ENCODE data around the gene KCNJ13.

The KCNJ13 gene

GRCh38 chr2:232781765-232782164, 5.4 kb upstream of the KCNJ13 start:
- Histone ChIP-seq H3K36me3 (replicated peaks; ENCODE audit: low read depth, low read length) (peaks cover 20% of the 10 kb centered on the region), H4K20me1 (ENCODE audit: insufficient read depth, low read length) (no peaks in the 10 kb centered on the region), H3K79me2 (ENCODE audit: low read length) (no peaks in the 10 kb centered on the region), H3K27ac (ENCODE audit: low read length) (peak overlapping the region; percentile 24; the same call in 1 of the 2 replicates), H3K9ac (ENCODE audit: low read length) (no peak overlapping the region), H3K4me2 (ENCODE audit: low read length) (peak overlapping the region; percentile 61), H3K4me3 (ENCODE audit: low read length) (no peak overlapping the region), H3K4me1 (ENCODE audit: low read length) (peaks cover 30% of the 10 kb centered on the region), H3K27me3 (ENCODE audit: low read depth, low read length) (no peaks in the 10 kb centered on the region), H3K9me3 (ENCODE audit: insufficient read depth, low read length) (no peaks in the 10 kb centered on the region), H2AFZ (ENCODE audit: low read depth, low read length) (no peak overlapping the region)
- no peak for TF ChIP-seq CTCF (IDR thresholded peaks at IDR 0.05; ENCODE audit: low read depth, low read length)
- TF ChIP-seq EZH2phosphoT487 (IDR thresholded peaks at IDR 0.05; ENCODE audit: low read depth), result no peak

- no peak for TF ChIP-seq CTCF (IDR thresholded peaks at IDR 0.05; ENCODE audit: low read depth, low read length)
- no peak overlapping the region for H2AFZ ChIP-seq (ENCODE audit: low read depth, low read length)
- H3K79me2 ChIP-seq (ENCODE audit: low read length), result no peaks in the 10 kb centered on the region
- no peak overlapping the region for H3K4me2 ChIP-seq (ENCODE audit: low read length)
- no peak overlapping the region for H3K9ac ChIP-seq (ENCODE audit: low read length)
- H3K9me3 ChIP-seq (ENCODE audit: insufficient read depth, low read length), result no peaks in the 10 kb centered on the region
- peaks cover 13% of the 10 kb centered on the region for H3K36me3 ChIP-seq (replicated peaks; ENCODE audit: low read depth, low read length)
- H4K20me1 ChIP-seq (ENCODE audit: insufficient read depth, low read length), result no peaks in the 10 kb centered on the region
- no peaks in the 10 kb centered on the region for H3K27me3 ChIP-seq (ENCODE audit: low read depth, low read length)
- H3K4me1 ChIP-seq (ENCODE audit: low read length), result peaks cover 26% of the 10 kb centered on the region
- no peak overlapping the region for H3K27ac ChIP-seq (ENCODE audit: low read length)
- H3K4me3 ChIP-seq (ENCODE audit: low read length), result no peak overlapping the region
Observed at GRCh38 chr2:232779934-232780333, 3.6 kb upstream of the KCNJ13 start.

GRCh38 chr2:232779465-232779864, 3.1 kb upstream of the KCNJ13 start:
- Histone ChIP-seq H3K4me2 (ENCODE audit: low read length) (no peak overlapping the region), H3K27ac (ENCODE audit: low read length) (no peak overlapping the region), H3K9me3 (ENCODE audit: insufficient read depth, low read length) (no peaks in the 10 kb centered on the region), H3K4me1 (ENCODE audit: low read length) (peaks cover 22% of the 10 kb centered on the region), H4K20me1 (ENCODE audit: insufficient read depth, low read length) (no peaks in the 10 kb centered on the region), H3K36me3 (replicated peaks; ENCODE audit: low read depth, low read length) (peaks cover 11% of the 10 kb centered on the region), H3K4me3 (ENCODE audit: low read length) (no peak overlapping the region), H3K79me2 (ENCODE audit: low read length) (no peaks in the 10 kb centered on the region), H3K9ac (ENCODE audit: low read length) (no peak overlapping the region), H3K27me3 (ENCODE audit: low read depth, low read length) (no peaks in the 10 kb centered on the region), H2AFZ (ENCODE audit: low read depth, low read length) (no peak overlapping the region)
- TF ChIP-seq EZH2phosphoT487 (IDR thresholded peaks at IDR 0.05; ENCODE audit: low read depth) (no peak), CTCF (IDR thresholded peaks at IDR 0.05; ENCODE audit: low read depth, low read length) (no peak)

GRCh38 chr2:232777276-232777675, 911 bp upstream of the KCNJ13 start:
- Histone ChIP-seq H3K36me3 (replicated peaks; ENCODE audit: low read depth, low read length) (peaks cover 10% of the 10 kb centered on the region), H3K9me3 (ENCODE audit: insufficient read depth, low read length) (no peaks in the 10 kb centered on the region), H4K20me1 (ENCODE audit: insufficient read depth, low read length) (no peaks in the 10 kb centered on the region), H3K4me3 (ENCODE audit: low read length) (no peak overlapping the region), H3K79me2 (ENCODE audit: low read length) (no peaks in the 10 kb centered on the region; the same call in 1 of the 2 replicates), H3K4me1 (ENCODE audit: low read length) (peaks cover 30% of the 10 kb centered on the region), H3K27ac (ENCODE audit: low read length) (no peak overlapping the region), H2AFZ (ENCODE audit: low read depth, low read length) (no peak overlapping the region), H3K27me3 (ENCODE audit: low read depth, low read length) (no peaks in the 10 kb centered on the region), H3K9ac (ENCODE audit: low read length) (no peak overlapping the region), H3K4me2 (ENCODE audit: low read length) (no peak overlapping the region)
- no peak for TF ChIP-seq EZH2phosphoT487 (IDR thresholded peaks at IDR 0.05; ENCODE audit: low read depth)
- TF ChIP-seq CTCF (IDR thresholded peaks at IDR 0.05; ENCODE audit: low read depth, low read length), result no peak
